Activated CD4-positive, CD25-positive, alpha-beta regulatory T cell treated with anti-CD3 and anti-CD28 coated beads, Interleukin-2, amount 50 U/mL, for 16 hours (primary cell): ENCODE data around the gene NCBP3.
"Not testable (repeated sequence)": the region's sequence is repeated elsewhere in the genome, so short reads cannot be mapped to it uniquely, and the experiment has no call there.

ENCODE experiments used
- DNase-seq: peaks from one replicate; pipeline ENCODE4 v3.0.0-alpha.2; 2020; ENCODE audit warnings: low read depth, low spot score

The NCBP3 gene

DNA sequence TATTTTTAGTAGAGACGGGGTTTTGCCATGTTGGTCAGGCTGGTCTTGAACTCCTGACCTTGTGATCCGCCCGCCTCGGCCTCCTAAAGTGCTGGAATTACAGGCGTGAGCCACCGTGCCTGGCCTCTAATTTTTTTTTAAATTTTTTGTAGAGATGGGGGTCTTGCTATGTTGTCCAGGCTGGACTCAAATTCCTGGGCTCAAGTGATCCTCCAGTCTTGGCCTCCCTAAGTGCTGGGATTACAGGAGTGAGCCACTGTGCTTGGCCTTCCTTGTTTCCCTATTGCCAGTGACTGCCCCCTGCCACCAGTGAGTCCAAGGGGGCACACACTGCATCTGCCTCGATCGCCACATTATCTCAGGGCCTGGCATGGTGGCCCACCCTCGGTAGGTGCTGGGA is 51.9 kb downstream of the NCBP3 start:
- not testable (repeated sequence) for DNase-seq

DNA sequence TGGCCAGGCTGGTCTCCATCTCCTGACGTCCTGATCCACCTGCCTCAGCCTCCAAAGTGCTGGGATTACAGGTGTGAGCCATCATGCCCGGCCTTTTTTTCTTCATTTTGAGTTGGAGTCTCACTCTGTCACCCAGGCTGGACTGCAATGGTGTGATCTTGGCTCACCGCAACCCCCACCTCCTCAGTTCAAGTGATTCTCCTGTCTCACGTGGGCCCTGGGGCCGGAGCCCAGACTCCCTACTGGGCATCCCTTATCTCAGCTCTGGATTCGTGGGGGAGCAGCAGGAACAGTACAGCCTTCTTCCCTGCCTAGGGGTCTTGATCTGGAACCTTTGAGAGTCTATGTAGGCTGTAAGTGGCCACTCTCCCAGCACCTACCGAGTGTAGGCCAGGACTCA is 52.8 kb downstream of the NCBP3 start:
- not testable (repeated sequence) for DNase-seq

DNA sequence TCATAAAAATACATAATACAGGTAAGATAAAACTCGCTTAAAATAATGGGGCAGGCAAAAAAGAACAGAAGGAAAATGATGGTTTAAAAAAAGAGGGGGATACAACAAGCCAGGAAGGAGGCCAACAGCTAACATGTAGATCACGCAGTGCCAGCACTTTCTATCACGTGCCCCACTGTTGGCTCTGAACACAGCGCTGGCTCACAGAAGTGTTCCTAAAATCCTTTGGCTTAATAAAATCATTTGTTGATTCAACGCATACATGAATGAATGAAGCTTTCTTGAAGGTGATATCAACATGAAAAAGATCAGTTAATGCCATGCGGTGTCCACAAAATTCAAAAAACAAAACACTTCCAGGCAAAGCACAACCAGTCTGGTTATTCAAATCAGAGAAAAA is 53.6 kb downstream of the NCBP3 start:
- DNase-seq = no peak

DNA sequence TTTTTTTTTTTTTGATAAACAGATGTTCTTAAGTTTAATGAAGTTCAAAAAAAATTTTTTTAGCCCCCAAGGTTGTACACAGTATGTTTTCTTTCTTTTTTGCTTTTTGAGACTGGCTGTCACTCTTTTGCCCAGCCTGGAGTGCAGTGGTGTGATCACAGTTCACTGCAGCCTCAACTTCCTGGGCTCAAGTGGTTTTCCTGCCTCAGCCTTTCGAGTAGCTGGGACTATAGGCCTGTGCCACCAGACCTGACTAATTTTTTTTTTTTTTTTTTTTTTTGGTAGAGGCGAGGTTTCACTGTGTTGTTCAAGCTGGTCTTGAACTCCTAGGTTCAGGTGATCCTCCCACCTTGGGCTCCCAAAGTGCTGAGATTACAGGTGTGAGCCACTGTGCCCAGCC is 57.8 kb downstream of the NCBP3 start:
- no peak for DNase-seq

DNA sequence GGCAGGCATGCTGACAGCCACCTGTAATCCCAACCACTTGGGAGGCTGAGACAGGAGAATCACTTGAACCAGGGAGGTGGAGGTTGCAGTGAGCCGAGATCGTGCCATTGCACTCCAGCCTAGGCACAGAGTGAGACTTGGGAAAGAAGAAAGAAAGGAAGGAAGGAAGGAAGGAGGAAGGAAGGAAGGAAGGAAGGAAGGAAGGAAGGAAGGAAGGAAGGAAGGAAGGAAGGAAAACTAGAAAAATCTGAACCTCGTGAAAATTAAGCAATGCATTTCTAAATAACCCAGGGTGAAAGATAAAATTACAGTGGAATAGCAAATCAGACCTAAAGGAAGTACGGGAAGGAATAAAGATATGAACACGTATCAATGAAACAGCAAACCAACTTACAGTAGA is 60.7 kb downstream of the NCBP3 start:
- not testable (repeated sequence) for DNase-seq

DNA sequence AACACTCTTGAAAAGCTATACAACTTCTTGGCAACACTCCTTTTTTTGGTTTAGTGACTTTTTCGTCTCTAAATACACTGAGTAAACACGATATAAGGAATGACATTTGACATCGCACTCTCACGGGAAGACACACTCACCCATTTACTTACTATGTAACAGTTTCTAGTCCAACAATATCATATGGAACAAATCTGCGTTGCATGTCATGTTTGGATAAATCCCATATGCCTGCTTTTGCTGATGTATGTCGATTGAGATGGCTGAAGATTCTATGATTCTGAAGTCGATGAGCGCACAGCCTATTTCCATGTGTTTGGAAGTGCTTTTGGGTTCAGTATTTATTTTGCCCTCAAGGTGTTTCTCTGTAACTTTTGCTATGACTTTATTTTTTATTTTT is 63.3 kb downstream of the NCBP3 start:
- no peak for DNase-seq

DNA sequence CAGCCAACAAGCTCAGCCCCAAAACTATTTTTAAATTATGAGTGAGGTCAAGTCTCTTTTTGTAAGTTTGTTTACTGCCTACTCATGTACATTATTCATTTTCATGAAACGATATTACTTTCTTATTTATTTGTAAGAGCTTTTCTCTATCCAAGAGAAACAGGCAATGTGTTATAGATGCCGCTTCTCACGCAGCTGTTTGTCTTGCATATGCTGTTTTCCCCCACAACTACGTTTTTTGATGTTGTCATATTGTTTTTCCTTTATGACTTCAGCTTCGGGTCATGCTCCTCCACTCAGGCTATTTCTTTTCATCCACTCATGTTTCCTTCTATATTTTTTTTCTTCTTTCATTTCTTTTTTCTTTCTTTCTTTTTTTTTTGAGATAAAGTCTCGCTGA is 65.1 kb downstream of the NCBP3 start:
- no peak for DNase-seq

DNA sequence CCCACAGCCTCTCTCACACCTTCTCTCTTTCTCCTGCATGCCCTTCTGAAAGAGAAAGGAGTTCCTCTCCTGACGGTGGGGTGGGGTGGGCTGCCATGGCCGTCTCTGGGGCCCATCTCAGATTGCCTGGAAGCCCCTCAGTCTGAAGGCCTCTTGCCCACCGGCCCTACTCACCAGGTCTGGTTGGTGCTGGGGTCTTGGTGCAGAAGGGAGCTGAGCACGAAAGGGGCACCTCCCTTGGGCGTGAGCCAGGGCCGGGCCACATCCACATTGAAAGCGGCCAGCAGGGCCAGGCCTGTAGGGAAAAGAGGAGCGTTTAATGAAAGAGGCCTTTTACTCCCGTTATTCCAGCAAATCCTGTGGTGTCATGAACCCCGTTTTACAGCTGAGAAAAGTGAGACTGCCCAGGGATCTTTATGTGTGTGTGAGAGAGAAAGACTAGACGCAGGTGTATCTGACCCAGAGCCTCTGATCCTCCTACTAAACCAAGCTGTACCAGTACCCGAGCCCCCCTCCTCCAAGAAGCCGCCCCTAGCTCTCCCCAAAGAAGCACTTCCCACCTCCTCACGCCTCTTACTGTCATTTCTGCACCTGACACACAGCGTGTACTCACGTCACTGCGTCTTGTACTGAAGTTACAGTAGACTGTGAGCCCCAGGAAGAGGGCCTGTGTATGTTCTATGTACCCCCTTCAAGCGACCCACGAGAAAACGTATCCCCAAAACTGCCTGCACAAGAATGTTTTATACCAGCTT is 68.5 kb downstream of the NCBP3 start:
- DNase-seq = no peak

DNA sequence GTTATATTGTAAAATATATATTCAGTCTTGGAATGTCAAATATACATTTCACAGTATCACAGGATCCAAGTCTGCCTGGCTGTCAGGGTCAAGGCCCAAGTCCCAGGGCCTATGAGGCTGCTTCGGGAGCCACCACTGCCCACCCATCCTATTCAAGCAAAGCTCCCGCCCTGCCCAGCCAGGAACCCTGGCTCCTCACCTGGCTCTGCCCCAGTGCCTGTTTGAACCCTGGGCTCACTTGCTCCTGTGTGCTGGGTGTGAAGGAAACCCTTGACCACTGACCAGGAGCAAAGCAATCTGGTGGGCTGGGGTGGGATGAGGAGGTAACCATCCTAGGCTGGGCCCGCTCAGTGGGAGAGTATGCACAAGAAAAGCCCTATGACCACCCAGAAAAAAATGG is 72.1 kb downstream of the NCBP3 start:
- no peak for DNase-seq

DNA sequence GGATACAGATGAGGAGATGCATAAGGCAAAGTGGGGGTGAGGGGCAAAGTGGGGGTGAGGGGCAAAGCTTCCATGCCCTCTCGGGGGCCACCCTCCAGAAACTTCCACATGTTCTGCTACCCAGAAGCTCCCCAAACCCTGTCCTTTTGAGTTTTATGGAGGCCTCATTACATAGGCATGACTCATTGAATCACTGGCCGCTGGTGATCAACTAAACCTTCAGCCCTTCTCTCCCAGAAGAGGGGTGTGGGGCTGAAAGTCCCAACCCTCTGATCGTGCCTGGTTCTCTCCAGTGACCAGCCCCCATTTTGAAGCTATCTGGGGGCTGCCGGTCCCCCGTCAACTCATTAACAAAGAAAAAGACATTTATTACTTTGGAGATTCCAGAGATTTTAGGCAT is 72.5 kb downstream of the NCBP3 start:
- no peak for DNase-seq

DNA sequence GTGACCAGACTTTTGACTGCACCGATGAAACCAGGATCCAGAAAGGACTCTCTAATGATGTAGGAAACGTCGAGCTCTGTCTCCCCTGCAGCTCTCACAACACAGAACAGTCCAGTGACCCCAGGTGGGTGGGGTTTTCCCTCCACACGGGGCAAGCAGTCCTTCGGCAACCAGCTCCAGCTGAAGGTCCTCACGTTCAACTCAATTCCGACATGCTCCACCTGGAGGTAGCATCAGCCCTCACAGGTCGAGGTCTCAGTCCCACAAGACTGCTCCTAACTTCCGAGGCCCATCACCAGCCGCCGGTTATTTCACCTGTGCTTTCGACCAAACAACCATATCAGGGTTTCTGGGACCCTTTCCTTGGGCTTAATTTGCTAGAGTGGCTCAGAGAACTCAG is 73.3 kb downstream of the NCBP3 start:
- DNase-seq = no peak

DNA sequence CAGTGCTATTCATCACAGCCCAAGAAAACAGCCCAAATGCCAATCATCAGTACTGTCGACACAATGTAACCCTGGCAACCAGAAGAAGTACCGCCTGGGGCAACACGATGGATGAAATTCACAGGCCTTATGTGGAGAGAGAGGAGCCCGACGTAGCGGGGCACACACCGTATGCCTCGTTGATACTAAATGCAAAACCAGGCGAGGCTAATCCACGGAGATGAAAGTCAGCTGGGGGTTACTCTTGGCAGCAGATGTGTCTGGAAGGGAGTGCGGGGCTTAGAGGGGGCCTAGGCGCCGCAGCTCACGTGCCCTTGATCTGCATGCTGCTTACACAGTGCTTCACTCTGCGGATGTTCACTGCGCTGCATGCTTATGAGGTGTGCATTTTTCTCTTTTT is 74.9 kb downstream of the NCBP3 start:
- DNase-seq = no peak

DNA sequence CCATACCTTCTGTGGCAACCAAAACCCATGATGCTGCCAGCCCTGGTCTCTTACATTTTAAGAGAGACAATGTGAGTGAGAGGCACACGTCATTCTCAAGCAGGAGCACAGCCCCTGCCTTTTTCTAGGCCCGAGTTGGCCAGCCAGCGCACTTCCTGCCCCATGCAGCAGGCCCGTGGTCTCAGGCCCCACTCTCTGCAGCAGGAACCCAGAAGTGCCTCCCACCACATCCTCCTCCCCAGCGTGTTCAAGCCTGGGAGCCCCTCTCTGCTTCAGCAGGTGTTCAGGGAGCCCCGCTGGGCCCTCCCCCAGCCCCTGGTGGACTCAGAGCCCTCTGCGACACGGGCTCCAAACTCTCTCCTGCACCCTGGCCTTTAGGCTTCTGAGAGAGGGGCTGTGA is 75.6 kb downstream of the NCBP3 start:
- no peak for DNase-seq

DNA sequence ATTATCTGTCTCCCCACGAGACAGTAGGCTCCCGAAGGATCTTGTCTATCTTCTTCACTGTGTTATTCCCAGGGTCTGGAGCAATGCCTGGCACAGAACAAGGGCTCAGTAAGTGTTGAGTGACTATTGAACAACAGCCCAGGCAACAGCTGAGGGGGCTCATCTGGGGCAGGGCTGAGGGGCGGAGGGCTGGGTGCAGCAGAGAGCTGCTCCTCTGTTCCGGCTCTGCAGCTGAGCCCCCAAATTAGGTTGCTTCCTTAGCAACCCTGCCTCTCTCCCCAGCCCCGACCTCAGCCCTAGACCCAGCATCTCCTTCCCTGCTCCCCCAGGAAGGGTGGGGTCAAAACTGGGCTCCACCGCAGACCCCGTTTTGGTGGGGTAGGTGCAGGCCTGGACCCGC is 77.3 kb downstream of the NCBP3 start:
- no peak for DNase-seq

DNA sequence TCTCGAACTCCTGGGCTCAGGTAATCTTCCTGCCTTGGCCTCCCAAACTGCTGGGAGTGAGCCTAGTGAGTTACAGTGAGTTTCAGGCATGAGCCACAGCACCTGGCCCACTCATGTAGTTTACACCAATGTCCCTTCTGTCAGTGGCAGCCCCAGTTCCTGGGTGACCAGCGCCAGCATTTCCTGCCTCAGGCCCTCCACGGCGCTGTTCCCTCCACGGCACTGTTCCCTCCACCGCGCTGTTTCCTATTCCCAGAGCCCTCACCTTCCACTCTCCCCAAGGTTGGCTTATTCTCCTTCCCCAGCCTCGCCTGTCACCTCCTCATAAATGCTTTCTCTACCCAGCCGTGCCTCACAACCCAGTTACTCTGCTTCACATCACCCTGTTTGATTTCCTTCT is 77.7 kb downstream of the NCBP3 start:
- no peak for DNase-seq

DNA sequence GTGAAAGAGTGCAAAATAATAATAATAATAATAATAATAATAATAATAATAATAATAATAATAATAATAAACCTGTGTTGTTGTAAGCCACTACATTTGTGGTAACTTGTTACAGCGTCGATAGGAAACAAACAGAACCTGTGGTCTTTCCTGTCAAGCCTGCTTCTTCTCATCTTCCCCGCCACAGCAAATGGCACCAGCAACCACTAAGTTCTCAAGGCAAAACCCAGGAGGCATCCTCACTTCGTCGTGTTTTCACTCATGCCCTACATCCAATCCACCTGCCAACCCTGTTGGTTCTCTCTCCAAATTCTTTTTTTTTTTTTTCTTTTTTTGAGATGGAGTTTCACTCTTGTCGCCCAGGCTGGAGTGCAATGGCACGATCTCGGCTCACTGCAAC is 79.3 kb downstream of the NCBP3 start:
- no peak for DNase-seq

DNA sequence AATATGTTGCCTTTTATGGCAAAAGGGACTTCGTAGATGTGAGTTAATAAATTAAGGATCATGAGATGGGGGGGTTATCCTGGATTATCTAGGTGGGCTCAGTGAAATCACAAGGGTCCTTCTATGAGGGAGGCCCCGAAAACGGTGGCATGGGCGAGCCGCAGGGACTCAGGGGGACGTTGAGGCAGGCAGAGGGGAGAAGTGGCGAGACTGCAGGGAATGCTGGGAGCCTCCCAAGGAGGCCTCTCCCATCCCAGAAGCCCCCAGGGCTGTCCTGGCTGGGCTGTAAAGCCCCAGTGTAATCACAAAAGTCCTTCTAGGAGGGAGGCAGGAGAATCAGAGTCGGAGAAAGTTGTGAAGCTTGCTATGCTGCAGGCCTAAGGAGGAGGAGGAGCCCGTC is 80.1 kb downstream of the NCBP3 start:
- DNase-seq = no peak

DNA sequence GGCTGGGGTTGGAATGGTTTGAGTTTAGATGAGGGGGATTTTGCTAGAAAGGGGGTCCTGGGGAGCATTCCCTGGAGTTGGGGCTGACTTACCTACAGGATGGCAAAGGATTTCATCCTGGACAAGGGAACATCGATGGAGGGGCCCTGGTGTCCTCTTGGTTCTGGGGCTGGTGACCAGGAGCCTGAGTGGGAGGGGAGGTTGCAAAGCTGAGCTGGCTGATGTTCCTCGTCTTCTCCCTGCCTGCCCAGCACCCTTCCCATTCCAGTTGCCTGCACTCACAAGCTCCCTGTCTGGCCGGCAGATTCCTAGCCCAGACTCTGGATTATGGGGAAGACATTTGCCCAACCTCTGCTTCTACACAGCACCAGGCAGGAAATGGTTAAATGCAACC is 82.3 kb downstream of the NCBP3 start:
- no peak for DNase-seq

DNA sequence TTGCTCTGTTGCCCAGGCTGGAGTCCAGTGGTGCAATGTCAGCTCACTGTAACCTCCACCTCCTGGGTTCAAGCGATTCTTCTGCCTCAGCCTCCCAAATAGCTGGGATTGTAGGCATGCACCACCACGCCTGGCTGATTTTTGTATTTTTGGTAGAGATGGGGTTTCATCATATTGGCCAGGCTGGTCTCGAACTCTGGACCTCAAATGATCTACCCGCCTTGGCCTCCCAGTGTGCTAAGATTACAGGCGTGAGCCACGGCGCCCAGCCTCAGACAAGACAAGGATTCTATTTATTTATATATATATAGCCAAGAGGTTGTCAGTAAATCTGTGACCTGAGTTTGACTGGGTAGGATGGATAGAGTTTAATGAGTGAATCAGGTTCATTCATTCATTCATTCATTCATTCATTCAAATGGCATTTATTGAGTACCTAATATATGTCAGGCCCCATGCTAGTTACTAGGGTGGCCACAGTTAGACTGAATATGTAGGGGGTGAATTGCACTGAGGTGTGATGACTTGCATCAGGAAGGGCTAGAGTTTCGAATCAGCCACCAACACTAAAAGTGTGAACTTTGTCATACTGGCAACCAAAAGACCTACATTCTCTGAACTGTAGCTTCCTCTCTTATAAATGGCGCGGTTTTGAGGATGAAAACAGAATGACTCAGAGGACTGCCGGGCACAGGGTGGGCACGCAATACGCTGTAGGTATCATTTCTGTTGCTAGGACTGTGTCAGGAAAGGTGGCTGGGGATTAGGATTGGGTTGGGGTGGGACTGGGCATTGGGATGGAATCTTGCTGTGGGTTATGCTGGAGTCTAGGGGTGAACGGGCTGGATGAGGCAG is 82.9 kb downstream of the NCBP3 start:
- DNase-seq = no peak

DNA sequence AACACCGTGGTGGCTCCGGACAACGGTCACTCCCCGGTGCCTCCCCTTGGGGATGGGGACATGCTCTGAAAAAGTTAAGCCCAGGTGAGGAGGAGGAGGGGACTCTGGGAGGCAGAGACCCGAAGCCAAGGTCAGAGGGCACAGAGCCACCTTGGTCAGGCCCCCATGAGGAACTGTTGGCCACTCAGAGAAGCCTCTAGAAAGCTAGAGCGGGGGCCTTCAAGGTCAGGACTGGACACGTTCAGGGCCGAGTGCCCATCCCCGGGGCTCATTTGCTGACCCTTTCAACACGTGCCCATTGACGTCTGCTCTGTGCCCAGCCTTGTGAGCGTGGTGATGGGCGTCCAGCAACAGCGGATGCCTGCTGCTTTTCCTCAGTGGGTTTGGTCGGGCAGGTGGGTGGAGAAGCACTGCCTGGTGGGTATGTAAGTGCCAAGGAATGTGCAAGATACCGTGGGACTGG is 84.1 kb downstream of the NCBP3 start:
- no peak for DNase-seq

DNA sequence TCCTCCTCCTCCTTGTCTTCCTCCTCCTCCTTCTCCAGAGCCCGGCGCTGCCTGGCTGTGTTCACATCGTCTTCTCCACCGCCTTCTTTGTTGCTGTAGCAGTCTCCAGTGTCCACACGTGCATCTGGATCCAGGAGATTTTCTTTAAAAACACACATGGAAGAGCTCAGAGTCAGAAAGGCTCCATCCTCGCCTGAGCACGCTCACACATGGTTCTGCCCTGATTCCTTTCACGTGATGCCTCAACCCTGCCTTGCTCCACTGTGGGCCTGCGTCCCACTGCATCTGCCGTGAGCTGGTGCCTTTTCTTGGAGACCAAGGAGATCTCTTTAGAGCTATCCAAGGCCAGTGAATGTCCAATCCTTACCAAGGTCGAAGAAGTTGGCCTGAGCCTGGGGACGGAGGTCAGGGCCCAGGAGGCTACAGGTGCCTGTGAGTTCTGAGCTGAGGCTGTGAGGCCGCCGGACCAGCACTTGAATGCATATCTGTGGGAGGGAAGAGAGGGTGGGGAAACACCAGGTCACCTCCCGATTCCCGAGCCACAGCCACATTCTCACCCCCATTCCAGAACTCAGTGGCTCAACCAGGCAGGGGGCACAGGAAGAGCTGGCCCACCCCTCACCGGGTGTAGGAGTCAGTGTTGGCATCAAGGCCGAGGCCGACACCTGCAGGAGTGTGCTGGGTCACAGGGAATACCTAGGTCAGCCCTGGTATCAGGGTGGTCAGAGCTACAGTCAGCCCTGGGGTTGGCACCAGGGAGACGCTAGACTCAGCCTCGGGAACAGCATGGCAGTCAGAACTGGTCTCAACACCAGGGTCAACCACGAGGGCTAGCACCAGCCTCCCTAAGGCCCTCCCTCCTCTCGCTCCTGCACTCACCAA is 84.8 kb downstream of the NCBP3 start:
- no peak for DNase-seq

DNA sequence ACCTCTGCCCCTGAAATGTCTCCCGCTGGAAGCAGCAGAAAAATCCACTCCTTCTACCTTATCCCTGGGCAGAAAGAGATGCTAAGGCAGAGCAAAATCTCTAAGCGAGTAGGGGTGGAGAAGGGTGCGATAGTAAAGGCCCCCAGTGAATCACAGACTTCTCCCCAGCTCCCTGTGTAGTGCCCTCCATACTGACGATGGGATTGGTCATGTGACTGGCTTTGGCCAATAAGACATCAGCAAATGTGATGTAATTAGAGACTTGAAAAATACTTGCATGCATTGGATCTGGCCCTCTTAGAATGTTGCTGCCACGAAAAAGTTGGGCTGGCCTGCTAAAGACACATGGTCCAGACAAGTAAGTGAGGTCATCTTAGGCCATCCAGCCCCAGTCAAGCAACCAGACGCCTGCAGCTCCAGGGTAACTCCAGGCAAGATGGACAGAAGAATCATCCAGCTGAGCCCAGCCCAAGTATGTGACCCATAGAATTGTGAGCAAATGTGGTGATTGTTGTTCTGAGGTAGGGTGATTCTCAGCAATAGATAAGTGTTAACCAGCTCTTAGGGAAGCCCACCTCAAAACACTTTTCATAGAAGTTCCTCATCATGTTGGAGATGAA is 86.3 kb downstream of the NCBP3 start:
- no peak for DNase-seq
